Frontal cortex (tissue), 4 donors: ENCODE data around the gene PLEKHG3. TPM values are rescaled to one million over a fixed set of nuclear protein-coding genes. Genes with fewer than 3 reads are reported as not detected.

Experiments
- DNase-seq, 2 donors: peaks; one replicate each; pipeline ENCODE4 v3.0.0; 2012; ENCODE audit warnings: low spot score in 2 of 2
- FAIRE-seq: peaks from 2 replicates; lab custom pipeline; 2012; peaks lifted over from hg19 to GRCh38; lab: Jason Lieb, UNC
- total RNA-seq: library from RNA; depleted of rRNA; stranded (reverse); fragments of >200 nt; gene quantifications from one replicate; pipeline ENCODE4 v1.2.3, GENCODE V29; 2014
- donor health status: control.
- donor health status: control.
- donor health status: control.

PLEKHG3 gene
- total RNA-seq, 1 donor from 2014 or later: 7.3 TPM

GRCh38 chr14:64770751-64771150, 66.5 kb downstream of the PLEKHG3 start:
- FAIRE-seq (no peak), DNase-seq (no peak)

- DNase-seq (no peak), FAIRE-seq (no peak)
Measured at GRCh38 chr14:64771161-64771560, 66.9 kb downstream of the PLEKHG3 start.

- DNase-seq: no peak
- no peak for FAIRE-seq
Measured at GRCh38 chr14:64772397-64772950, 68.2 kb downstream of the PLEKHG3 start.

GRCh38 chr14:64773046-64773445, 68.8 kb downstream of the PLEKHG3 start:
- DNase-seq (no peak), FAIRE-seq (no peak)

GRCh38 chr14:64773577-64773976, 69.4 kb downstream of the PLEKHG3 start:
- DNase-seq (no peak), FAIRE-seq (no peak)

GRCh38 chr14:64774272-64774671, 70.0 kb downstream of the PLEKHG3 start:
- FAIRE-seq (no peak), DNase-seq (no peak)

DNA sequence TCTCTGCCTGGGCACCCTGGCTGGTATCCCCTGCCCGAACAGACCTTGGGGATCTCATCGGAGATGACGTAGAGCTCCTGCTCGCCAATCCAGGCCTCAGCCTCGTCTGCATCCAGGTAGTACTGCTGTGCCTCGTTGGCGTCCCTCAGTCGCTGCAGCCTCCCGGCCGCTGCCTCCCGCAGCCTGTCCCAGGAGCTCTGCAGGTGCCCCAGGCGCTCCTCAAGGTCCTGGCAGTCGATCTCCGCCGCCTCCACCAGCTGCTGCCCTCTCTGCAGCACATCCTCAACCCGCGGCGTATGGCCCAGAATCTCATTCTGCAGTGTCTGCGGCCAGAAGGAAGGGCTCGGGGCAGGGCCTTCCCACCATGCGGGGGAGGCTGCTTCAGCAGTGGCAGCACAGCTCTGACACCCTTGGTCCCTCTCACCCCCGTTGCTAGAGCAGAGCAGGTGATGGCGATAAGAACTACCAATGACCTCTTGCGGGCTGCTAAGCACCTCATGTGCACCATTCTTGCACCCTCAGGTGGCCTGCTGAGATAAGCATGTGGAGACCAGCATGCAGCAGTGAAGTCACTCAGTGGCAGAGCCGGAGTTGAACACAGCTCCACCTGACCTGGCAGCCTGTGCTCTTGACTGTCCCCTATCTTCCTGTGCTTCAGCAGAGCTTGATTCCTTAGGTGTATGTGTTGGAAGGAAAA, 71.0 kb downstream of the PLEKHG3 start:
- no peak for DNase-seq
- no peak for FAIRE-seq

DNA sequence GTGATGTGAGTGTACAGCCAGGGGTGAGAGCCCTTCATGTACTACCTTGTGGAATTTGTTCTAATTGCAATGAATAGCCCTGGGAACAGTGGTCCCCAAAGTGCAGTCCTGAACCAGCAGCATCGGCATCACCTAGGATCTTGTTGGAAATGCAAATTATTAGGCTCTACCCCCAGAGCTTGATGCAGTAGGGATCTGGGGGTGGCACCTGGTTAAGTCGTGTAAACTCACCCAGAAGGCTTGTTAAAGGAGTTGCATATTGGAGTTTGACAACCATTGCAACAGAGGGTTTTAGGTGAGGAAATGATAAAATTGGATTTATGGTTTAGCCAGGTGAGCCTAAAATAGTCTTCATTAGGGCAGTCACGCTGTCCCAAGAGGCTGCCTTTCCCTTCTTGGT, 73.2 kb downstream of the PLEKHG3 start:
- FAIRE-seq: no peak
- no peak for DNase-seq

DNA sequence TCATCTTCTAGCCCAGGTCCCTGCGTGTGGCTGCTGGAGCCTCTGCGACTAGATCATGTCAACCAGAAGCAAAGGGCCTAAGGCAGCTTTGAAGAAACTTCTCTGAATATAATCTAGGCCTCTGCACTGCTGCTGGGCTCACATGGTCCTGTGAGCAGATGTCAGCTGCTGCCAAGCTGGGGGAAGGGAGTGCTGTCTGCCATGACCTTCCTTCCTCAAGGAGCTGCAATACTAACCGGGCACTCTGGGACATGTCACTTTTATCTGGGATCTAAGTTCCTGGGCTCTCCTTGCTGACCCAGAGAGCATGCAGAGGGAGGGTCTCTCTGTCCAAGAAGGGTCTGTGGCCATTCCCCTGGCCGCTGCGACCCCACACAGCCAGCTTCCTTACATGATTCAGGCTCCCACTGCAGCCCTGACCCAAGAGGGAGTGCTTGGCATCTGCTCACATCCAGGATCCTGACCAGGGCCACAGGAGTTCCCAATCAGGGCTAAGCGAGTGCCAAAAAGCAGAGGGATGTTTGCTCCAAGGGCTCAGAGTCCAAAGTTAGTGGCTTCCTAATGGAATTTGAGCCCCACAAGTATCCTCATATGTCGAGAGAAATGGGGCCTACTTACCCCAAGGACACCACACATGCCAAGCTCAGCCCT, 74.0 kb downstream of the PLEKHG3 start:
- DNase-seq: no peak
- no peak for FAIRE-seq

GRCh38 chr14:64779472-64779871, 75.2 kb downstream of the PLEKHG3 start:
- FAIRE-seq (no peak), DNase-seq (no peak)

GRCh38 chr14:64782196-64782595, 78.0 kb downstream of the PLEKHG3 start:
- FAIRE-seq: no peak
- DNase-seq: no peak

DNA sequence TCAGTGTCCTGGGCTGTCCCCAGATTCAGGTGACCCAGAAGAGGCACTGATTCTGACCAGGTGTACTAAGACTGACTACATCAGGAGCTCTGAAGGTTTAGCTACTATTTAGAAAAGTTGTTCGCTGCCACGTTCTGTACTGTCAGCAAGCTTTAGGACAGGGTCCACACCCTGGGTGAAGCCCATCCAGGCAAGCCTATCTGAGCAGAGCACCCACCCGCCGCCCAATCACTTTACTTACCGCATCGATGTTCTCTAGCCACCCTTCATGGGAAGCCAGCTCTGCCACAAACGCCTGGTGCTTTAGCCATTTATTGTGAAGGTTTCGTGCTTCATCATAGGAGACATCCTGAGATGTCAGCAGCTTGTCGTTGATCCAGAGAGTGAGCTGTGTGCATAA, 79.8 kb downstream of the PLEKHG3 start:
- DNase-seq (no peak), FAIRE-seq (no peak)

GRCh38 chr14:64786296-64787149, 82.3 kb downstream of the PLEKHG3 start:
- FAIRE-seq (no peak), DNase-seq (no peak)

- FAIRE-seq (no peak), DNase-seq (no peak)
Measured at GRCh38 chr14:64787619-64788018, 83.4 kb downstream of the PLEKHG3 start.

GRCh38 chr14:64788706-64789105, 84.5 kb downstream of the PLEKHG3 start:
- DNase-seq: no peak

DNA sequence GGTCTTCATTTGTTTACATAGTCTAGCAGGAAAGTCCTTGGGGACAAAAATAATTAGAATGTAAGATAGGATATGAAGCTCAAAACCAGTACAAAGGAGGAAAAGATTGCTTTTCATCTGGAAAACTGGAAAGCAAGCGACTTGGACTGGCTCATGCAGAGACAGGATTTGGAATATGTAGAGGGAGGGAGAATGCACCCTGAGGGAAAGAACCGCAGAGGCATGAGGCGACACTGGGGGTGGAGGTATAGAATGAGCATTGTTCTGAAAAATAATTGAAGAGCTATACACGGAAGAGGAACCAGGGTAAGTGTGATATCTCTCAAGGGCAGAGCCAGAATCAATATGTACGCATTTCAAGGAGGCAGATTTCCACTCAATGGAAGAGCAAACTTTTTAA, 85.5 kb downstream of the PLEKHG3 start:
- FAIRE-seq (no peak), DNase-seq (no peak)

More at GRCh38 chr14:64788706-64789105, 84.5 kb downstream of the PLEKHG3 start:
- no peak for FAIRE-seq

DNA sequence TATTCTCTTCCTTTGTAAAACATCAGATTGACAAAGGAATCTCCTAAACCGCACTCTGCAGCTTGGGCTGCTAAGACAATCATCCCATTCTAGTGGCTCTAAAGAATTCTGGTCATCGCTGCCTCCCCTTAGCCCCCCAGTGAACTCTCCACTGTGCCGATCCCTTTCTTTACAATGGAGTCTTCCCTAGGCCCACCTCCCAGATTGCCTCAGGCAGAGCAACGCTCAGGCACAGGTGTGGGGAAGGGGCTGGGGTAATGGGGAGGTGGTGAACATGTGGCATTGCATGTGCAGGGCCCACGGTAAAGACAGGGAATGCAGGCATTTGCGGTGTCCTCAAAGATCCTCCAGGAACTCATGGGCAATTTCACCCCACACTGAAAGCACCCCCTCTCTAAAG, 86.3 kb downstream of the PLEKHG3 start:
- no peak for DNase-seq
- FAIRE-seq: no peak

- no peak for FAIRE-seq
- DNase-seq: no peak
Measured at GRCh38 chr14:64792231-64792630, 88.0 kb downstream of the PLEKHG3 start.

GRCh38 chr14:64792871-64793560, 88.8 kb downstream of the PLEKHG3 start:
- FAIRE-seq (no peak), DNase-seq (no peak)

- DNase-seq (no peak), FAIRE-seq (no peak)
Measured at GRCh38 chr14:64795211-64795610, 91.0 kb downstream of the PLEKHG3 start.
